ENCODE measurements around the gene NPPC.

NPPC gene

GRCh38 chr2:231934441-231935206 lies 8.4 kb upstream of the NPPC start:
- DNase-seq, result no peak

- DNase-seq, result no peak
These were observed 7.8 kb upstream of the NPPC start for GRCh38 chr2:231933916-231934401.

GRCh38 chr2:231932985-231933915 lies 7.1 kb upstream of the NPPC start:
- DNase-seq, result no peak

GRCh38 chr2:231932711-231932970 lies 6.4 kb upstream of the NPPC start:
- DNase-seq, result no peak

- DNase-seq, result no peak
These were observed 5.3 kb upstream of the NPPC start for GRCh38 chr2:231931481-231931915.

DNA sequence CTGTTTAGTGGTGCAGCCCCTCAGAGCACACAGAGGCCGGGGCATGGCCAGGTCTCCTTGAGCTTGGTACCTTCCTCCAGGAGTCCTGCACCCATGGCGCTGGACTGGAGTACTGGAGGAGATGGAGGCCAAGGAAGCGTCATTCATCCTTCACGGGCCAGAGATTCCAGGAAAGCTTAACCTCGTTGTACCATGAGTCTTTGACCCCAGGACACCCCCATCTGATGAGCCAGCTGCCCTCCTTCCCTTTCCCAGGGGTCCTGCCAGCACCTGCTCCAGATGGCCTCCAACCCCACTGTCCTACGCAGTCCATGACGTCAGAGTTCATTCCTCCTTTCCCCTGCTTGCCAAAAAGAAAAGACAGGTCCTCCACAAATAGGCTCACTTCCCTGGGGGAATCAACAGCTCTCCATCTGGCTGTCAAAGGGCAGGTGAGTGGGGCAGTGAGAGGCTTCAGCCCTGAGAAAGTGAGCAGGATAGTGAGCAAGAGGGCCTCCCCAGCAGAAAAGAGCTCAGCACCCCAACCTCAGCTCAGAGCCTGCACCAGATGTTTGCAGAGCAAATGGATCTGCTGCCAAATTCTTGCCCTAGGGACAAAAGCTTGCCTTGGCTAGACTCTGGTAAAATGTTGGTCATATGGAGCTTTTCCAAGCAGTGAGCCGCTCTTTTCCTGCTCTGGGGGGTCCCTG lies 4.5 kb upstream of the NPPC start:
- no peak for DNase-seq

GRCh38 chr2:231929961-231930592 lies 3.9 kb upstream of the NPPC start:
- no peak for DNase-seq

GRCh38 chr2:231928901-231929725 lies 2.9 kb upstream of the NPPC start:
- no peak for DNase-seq

DNA sequence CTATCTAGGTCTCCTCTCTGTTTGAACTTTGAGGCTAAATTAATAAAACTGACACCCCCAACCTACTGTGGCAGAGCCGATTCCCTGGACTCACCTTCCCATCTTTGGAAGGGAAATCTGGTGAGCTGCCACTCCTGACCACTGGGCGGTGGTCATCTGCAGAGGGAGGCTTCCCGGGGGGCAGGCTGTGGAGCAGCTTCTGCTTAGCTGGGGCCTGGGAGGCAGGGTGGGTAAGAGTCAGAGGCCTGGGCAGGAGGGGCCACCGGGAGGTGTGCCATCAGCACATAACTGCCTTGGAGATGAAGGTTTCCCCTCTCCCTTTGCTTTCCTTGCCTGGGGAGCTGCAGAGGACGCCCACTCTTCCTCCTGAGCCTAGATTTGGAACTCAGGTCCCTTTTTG lies 2.3 kb upstream of the NPPC start:
- no peak for DNase-seq

GRCh38 chr2:231927566-231927890 lies 1.3 kb upstream of the NPPC start:
- DNase-seq, result no peak

DNA sequence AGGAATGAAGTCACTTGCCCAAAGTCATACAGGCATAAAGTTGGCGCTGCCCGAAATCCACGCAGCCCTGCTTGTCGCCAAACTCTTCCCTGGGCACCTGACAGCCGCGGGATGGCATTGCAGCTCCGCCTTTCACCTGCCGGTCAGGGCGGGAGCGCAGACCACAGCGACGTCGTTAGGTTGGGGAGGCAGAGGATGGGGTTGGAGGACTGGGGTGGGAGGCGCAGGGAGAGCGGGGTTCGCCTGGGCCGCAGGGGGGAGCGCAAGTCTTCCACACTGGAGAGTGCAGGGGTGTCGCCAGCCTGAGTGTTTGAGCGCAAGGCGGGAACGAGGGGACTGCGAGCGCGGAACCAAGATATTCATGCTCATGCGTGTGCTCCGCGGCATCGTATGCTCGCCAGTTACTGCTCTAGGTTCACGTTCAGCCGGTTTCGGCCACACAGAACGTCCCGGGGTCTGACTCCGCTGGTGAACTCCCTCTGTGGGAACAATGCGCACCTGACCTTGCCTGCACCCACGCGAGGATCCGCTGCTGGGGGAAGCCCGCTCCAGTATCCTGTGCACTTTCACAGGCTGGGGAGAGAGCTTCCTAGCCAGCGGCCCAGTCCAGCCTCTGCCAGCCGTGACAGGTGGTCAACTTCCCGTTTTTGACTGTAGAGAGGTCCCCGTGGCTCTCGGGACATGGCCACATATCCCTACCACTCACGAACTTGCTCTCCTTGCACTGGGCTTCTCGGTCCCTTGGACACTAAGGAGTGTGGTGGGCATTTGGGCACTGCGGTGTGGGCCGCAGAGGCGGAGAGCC lies 767 bp upstream of the NPPC start:
- no peak for DNase-seq

GRCh38 chr2:231925303-231926179 lies 655 bp downstream of the NPPC start:
- DNase-seq, result no peak

- no peak for DNase-seq
These were observed 1.3 kb downstream of the NPPC start for GRCh38 chr2:231924889-231925275.

- DNase-seq, result no peak
These were observed 2.0 kb downstream of the NPPC start for GRCh38 chr2:231923951-231924888.

- DNase-seq, result no peak
These were observed 3.2 kb downstream of the NPPC start for GRCh38 chr2:231923010-231923344.

DNA sequence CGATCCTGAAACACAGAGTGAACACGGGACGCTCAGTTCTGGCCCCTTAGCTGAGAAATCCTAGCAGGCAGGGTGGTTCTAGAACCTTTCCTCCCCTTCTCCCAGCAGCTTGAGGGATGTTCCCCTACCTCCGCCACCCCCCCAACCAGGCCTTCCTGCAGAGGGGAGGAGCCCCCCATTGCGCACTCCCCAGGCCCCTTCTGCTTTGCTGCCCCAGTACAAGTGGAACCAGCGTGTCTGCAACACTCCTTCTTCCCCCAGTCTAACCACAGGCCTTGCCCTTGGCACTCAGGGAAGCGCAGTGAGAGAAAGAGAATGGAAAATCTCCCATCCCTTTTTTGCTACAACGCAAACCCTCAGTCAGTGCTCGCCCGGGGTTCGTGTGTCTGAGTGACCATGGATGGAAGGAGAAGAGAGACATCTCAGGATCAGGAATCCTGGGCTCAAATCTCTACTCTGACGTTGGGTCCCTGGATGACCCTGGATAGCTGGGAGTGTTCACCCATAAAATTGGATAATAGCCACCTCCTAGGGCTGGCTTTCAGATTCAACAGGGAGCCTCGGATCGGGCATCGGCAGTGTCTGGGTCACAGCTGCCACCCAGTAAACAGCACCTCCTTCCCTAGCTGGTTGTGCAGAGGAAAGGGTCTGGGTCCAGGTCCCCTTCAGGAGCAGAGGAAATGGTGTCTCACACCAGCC lies 3.7 kb downstream of the NPPC start:
- no peak for DNase-seq

DNA sequence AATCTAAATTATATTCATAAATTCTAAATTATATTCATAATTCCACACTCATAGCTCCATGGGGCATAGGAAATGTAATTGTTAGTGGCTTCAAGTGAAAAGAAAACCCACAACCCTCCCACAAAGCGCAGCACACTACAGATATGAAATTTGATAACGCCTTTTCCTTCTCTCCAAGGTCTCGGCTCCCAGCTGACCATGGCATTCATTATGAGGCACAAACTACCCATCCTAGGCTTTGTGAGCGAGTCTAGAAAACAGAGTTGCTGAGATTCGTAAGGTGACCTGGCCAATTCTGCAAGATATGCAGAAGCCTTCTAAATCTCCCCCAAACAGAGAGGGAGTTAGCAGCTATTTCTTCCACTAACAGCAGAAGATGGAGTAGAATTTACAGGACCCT lies 5.4 kb downstream of the NPPC start:
- DNase-seq, result no peak

DNA sequence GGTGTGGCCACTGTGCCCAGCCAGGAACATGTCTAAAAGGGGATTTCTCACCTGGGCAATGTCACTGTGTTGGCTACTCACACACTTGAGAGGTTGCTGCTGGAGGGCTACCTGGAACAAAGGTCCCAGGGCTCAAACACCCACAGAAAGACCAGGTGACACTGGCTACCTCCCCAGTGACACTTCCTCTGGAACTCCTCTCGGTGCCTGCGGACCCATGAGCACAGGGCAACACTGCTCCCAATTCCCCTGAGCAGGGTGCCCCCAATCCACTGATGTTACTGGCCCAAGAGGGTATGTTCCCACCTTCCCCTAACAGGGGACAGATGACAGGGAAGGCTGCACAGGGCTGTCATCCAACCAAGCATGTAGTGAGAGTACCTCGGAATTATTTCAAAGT lies 5.8 kb downstream of the NPPC start:
- DNase-seq, result no peak
